Measurements from ENCODE around the gene CACNA2D3.

- no peak for TF ChIP-seq CTCF (IDR thresholded peaks at IDR 0.05)
- TF ChIP-seq EZH2 (IDR thresholded peaks at IDR 0.05) = no peak
Measured at GRCh38 chr3:54171951-54172350, 49.6 kb downstream of the CACNA2D3 start.
